NCI-H2081 treated with DMSO at 0.1 percent for 48 hours (cell line): ENCODE results near the gene TMEM31.
"Not testable (repeated sequence)": the region's sequence is repeated elsewhere in the genome, so short reads cannot be mapped to it uniquely, and the experiment has no call there.

Source experiments
- DNase-seq: peaks from one replicate; lab custom pipeline; 2025; lab: John Stamatoyannopoulos, UW

Gene TMEM31

GRCh38 chrX:103726477-103726876 lies 15.8 kb downstream of the TMEM31 start:
- DNase-seq = peak; percentile 30

GRCh38 chrX:103727115-103727514 lies 16.4 kb downstream of the TMEM31 start:
- no peak for DNase-seq

GRCh38 chrX:103729015-103729414 lies 18.3 kb downstream of the TMEM31 start:
- DNase-seq = no peak

GRCh38 chrX:103730147-103730795 lies 19.6 kb downstream of the TMEM31 start:
- DNase-seq = no peak

GRCh38 chrX:103730796-103731493 lies 20.2 kb downstream of the TMEM31 start:
- DNase-seq = peak; percentile 10

- DNase-seq = no peak
Observed at GRCh38 chrX:103733017-103733416, 22.3 kb downstream of the TMEM31 start.

GRCh38 chrX:103734125-103734760 lies 23.5 kb downstream of the TMEM31 start:
- DNase-seq = peak; percentile 64

GRCh38 chrX:103737696-103738095 lies 27.0 kb downstream of the TMEM31 start:
- no peak for DNase-seq

- DNase-seq = no peak
Observed at GRCh38 chrX:103739421-103739820, 28.7 kb downstream of the TMEM31 start.

- DNase-seq = no peak
Observed at GRCh38 chrX:103741879-103742278, 31.2 kb downstream of the TMEM31 start.

GRCh38 chrX:103742339-103742738 lies 31.6 kb downstream of the TMEM31 start:
- DNase-seq = no peak

GRCh38 chrX:103747163-103747562 lies 36.5 kb downstream of the TMEM31 start:
- no peak for DNase-seq

GRCh38 chrX:103754401-103754800 lies 43.7 kb downstream of the TMEM31 start:
- no peak for DNase-seq

- DNase-seq = no peak
Observed at GRCh38 chrX:103756736-103757135, 46.0 kb downstream of the TMEM31 start.

- DNase-seq = no peak
Observed at GRCh38 chrX:103758555-103758954, 47.8 kb downstream of the TMEM31 start.

GRCh38 chrX:103763541-103763940 lies 52.8 kb downstream of the TMEM31 start:
- not testable (repeated sequence) for DNase-seq
